Tibial artery (tissue), 4 donors: ENCODE measurements around the gene CDCA4.

ENCODE experiments used
- DNase-seq, 2 donors: peaks; one replicate each; pipeline ENCODE4 v3.0.0-alpha.2; 2019
- H3K27ac ChIP-seq, 2 donors: fragments of 200-600 bp; sonication (generic) in 1 of 2; 1 replicate in 1 of 2; 2 replicates in 1 of 2; pipeline ENCODE4 v1.5.1; 2018 to 2019; ENCODE audit warnings: mild to moderate bottlenecking in 1 of 2
- H3K27me3 ChIP-seq, 2 donors: fragments of 200-600 bp; sonication (generic) in 1 of 2; one replicate each; pipeline versions ENCODE4 v1.5.1 to v1.6.0; 2016 to 2019
- H3K36me3 ChIP-seq, 3 donors: fragments of 200-600 bp; sonication (generic) in 2 of 3; one replicate each; pipeline ENCODE4 v1.5.1; 2016 to 2019; ENCODE audit warnings: mild to moderate bottlenecking in 2 of 3
- H3K4me1 ChIP-seq, 4 donors: fragments of 200-600 bp; sonication (generic) in 2 of 4; 1 replicate in 3 of 4; 2 replicates in 1 of 4; pipeline ENCODE4 v1.5.1; 2016 to 2019
- H3K4me3 ChIP-seq, 2 donors: fragments of 200-600 bp; sonication (generic) in 1 of 2; 1 replicate in 1 of 2; 2 replicates in 1 of 2; pipeline ENCODE4 v1.5.1; 2018 to 2019; ENCODE audit warnings: mild to moderate bottlenecking in 2 of 2
- H3K9me3 ChIP-seq, 3 donors: fragments of 200-600 bp; sonication (generic) in 1 of 3; one replicate each; pipeline ENCODE4 v1.5.1; 2016 to 2019
- CTCF ChIP-seq, 2 experiments: fragments of 200-600 bp in 1 of 2; fragments of 450-650 bp in 1 of 2; IDR thresholded peaks; one replicate each; pipeline ENCODE4 v1.5.1; 2017 to 2019; ENCODE audit warnings: antibody characterized with exemption in 2 of 2, mild to moderate bottlenecking in 1 of 2, moderate library complexity in 1 of 2
- intact Hi-C: fragments of 100-400 bp; cut with DNase I; formaldehyde crosslinking; loops from one replicate; pipeline ENCODE4 v1.15.0; 2023; ENCODE audit warnings: low total_unique reads

Gene CDCA4

GRCh38 chr14:104984056-104984894 is 36.6 kb downstream of the CDCA4 start:
- Histone ChIP-seq H3K27me3 (no peaks in the 10 kb centered on the region), H3K4me3 (no peak overlapping the region), H3K27ac (peak overlapping the region in 1 of 2 donors; percentile 82), H3K4me1 (peaks cover 0 to 21% (median 9%) of the 10 kb centered on the region in 4 donors), H3K9me3 (no peaks in the 10 kb centered on the region), H3K36me3 (peaks cover 0 to 2% (median 0%) of the 10 kb centered on the region in 3 donors)
- no peak for DNase-seq
- intact Hi-C loops = loop anchor here (5.0 to 10.0 kb wide), 2 partner anchors 108 to 511 kb away; partner anchors contain the start of gene TEDC1
- TF ChIP-seq CTCF (IDR thresholded peaks at IDR 0.05) = no peak

- no peaks in the 10 kb centered on the region for H3K9me3 ChIP-seq
- no peak for DNase-seq
- H3K4me3 ChIP-seq = no peak overlapping the region
- no peak overlapping the region for H3K27ac ChIP-seq
- H3K36me3 ChIP-seq = no peaks in the 10 kb centered on the region
- TF ChIP-seq CTCF (IDR thresholded peaks at IDR 0.05) = no peak
- intact Hi-C loops = loop anchor here (5.0 to 10.0 kb wide), 2 partner anchors 109 to 512 kb away; partner anchors contain the start of gene TEDC1
- no peaks in the 10 kb centered on the region for H3K27me3 ChIP-seq
- H3K4me1 ChIP-seq = peaks cover 0 to 31% (median 16%) of the 10 kb centered on the region in 4 donors
These were observed 37.6 kb downstream of the CDCA4 start for GRCh38 chr14:104983231-104983721.

GRCh38 chr14:104982548-104983230 is 38.2 kb downstream of the CDCA4 start:
- peaks cover 0 to 37% (median 20%) of the 10 kb centered on the region in 4 donors for H3K4me1 ChIP-seq
- H3K27ac ChIP-seq = no peak overlapping the region
- no peaks in the 10 kb centered on the region for H3K9me3 ChIP-seq
- H3K36me3 ChIP-seq = no peaks in the 10 kb centered on the region
- DNase-seq = peak in 1 of 2 donors; percentile 53
- intact Hi-C loops = loop anchor here (5.0 to 10.0 kb wide), 2 partner anchors 110 to 512 kb away; partner anchors contain the start of gene TEDC1
- TF ChIP-seq CTCF (IDR thresholded peaks at IDR 0.05) = no peak
- H3K27me3 ChIP-seq = no peaks in the 10 kb centered on the region
- no peak overlapping the region for H3K4me3 ChIP-seq

GRCh38 chr14:104981699-104982541 is 39.0 kb downstream of the CDCA4 start:
- TF ChIP-seq CTCF (IDR thresholded peaks at IDR 0.05) = no peak
- intact Hi-C loops = loop anchor here (5.0 to 10.0 kb wide), 2 partner anchors 110 to 513 kb away; partner anchors contain the start of gene TEDC1
- Histone ChIP-seq H3K4me1 (peaks cover 0 to 42% (median 28%) of the 10 kb centered on the region in 4 donors), H3K36me3 (no peaks in the 10 kb centered on the region), H3K27me3 (no peaks in the 10 kb centered on the region), H3K9me3 (no peaks in the 10 kb centered on the region), H3K4me3 (no peak overlapping the region), H3K27ac (no peak overlapping the region)
- peak in 1 of 2 donors; percentile 60 for DNase-seq
